H1 (cell line): ENCODE measurements around the gene ZFR. TPM values are rescaled to one million over a fixed set of nuclear protein-coding genes. Genes with fewer than 3 reads are reported as not detected.

Experiments used
- ATF2 ChIP-seq: IDR thresholded peaks from 2 replicates; pipeline ENCODE4 v1.6.1; 2012; ENCODE audit warnings: low read length, inconsistent platforms
- EGR1 ChIP-seq: IDR thresholded peaks from 2 replicates; pipeline ENCODE4 v1.6.1; 2011; ENCODE audit warnings: low read depth, low read length, borderline replicate concordance
- FOSL1 ChIP-seq: IDR thresholded peaks from 2 replicates; pipeline ENCODE4 v1.6.1; 2011; ENCODE audit warnings: mild to moderate bottlenecking, low read depth, low read length, moderate library complexity; ENCODE audit not compliant: insufficient read depth
- NRF1 ChIP-seq: IDR thresholded peaks from 2 replicates; pipeline ENCODE4 v1.6.1; 2011; ENCODE audit warnings: mild to moderate bottlenecking, low read depth, low read length, improper control_type of control experiment
- YY1 ChIP-seq: IDR thresholded peaks from 2 replicates; pipeline ENCODE4 v1.6.1; 2011; ENCODE audit warnings: low read depth, mild to moderate bottlenecking, low read length
- polyA plus RNA-seq, 7 experiments: library from polyadenylated mRNA; depleted of rRNA in 3 of 7; stranded (reverse) in 5 of 7; unstranded in 2 of 7; fragments of >200 nt in 5 of 7; fragments of 200-250 nt in 2 of 7; gene quantifications; 1 replicate in 5 of 7; 2 replicates in 1 of 7; 4 replicates in 1 of 7; pipeline versions ENCODE4 v1.2.1 to v1.2.3, GENCODE V29; 2011 to 2013; ENCODE audit warnings: missing spikeins in 2 of 7, mixed read lengths in 2 of 7
- total RNA-seq: library from RNA; stranded (reverse); fragmentation: NEBNext Ultra II Directional; extraction: Animal tissue kit (Norgen Biotek cat#: 25700); gene quantifications from 2 replicates; pipeline ENCODE4 v1.2.1, GENCODE V29; 2021

ZFR gene
- total and polyA plus RNA-seq, 2 of the 8 experiments (the other 6 are each of a cell fraction or from before 2014, with no cell fraction given), result 68.8 to 92.7 TPM

GRCh38 chr5:32471784-32472183, 27.2 kb upstream of the ZFR start (continued):
- TF ChIP-seq EGR1 (no peak), YY1 (no peak), FOSL1 (no peak), NRF1 (no peak), ATF2 (no peak)
